Left colon (tissue), 2 donors: ENCODE measurements around the gene CCM2L. TPM values are rescaled to one million over a fixed set of nuclear protein-coding genes. Genes with fewer than 3 reads are reported as not detected.
A peak's percentile ranks its signal among the peaks of the same experiment; 100 is the strongest.

ENCODE experiments used
- ATAC-seq: fragments of 200-7000 bp; cut with Tn5 transposase; one replicate; pipeline ENCODE4 v1.9.1; 2020; ENCODE audit warnings: mild to moderate bottlenecking, moderate library complexity
- DNase-seq, 2 donors: peaks; one replicate each; pipeline ENCODE4 v3.0.0-alpha.2; 2020
- intact Hi-C, 2 donors: fragments of 100-400 bp; cut with DNase I in 1 of 2; cut with micrococcal nuclease in 1 of 2; formaldehyde crosslinking; loops; one replicate each; pipeline versions ENCODE4 v1.11.2 to v1.14.0; 2022; cut with DNase I, micrococcal nuclease
- total RNA-seq, 2 donors: library from RNA; stranded (reverse); fragmentation: NEBNext Ultra II Directional; extraction: Animal tissue kit (Norgen Biotek cat#: 25700); gene quantifications; one replicate each; pipeline ENCODE4 v1.2.1, GENCODE V29; 2021
- donor health status: DM: no; HTN: no; CAD: no.
- donor health status: DM: yes; HTN: yes; CAD: no.

The CCM2L gene
- total RNA-seq, 2 donors from 2014 or later, result 1.7 to 2.0 TPM

DNA sequence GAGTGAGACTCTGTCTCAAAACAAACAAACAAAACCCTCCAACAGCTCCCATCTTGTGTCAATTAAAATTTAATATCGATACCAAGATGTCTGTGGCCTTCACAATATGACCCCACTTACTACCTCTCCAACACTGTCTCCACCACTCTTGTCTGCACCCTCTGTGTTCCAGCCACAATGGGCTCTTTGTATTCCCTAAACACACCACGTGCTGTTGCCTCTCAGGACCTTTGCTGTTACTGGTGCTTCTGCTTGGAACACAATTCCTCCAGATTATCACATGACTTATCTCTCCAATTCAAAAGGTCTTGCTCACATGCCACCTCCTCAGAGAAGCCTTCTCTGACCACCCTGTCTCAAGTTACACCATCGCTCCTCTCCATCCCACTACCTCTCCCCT, 35.8 kb downstream of the CCM2L start:
- intact Hi-C loops, result no loop called here
- DNase-seq, result no peak
- no peak for ATAC-seq

DNA sequence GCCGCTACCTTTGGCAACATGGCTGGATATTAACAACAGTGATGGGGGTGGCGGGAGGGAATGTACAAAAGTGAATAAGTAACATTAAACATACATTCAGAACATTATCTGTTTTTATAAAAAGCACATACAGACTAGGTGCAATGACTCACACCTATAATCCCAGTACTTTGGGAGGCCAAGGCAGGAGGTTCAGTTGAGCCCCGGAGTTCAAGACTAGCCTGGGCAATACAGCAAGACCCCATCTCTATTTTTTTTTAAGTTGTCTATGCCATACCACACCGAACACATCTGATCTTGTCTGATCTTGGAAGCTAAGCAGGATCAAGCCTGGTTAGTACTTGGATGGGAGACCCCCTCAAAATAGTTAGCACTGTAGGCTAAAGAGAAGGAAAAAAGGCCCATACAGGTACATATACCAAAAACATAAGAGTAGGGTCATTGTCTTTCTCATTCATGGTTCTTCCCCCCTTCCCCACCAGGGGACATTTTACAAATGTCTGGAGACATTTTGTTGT, 40.1 kb downstream of the CCM2L start:
- no peak for ATAC-seq
- intact Hi-C loops, result no loop called here
- no peak for DNase-seq

DNA sequence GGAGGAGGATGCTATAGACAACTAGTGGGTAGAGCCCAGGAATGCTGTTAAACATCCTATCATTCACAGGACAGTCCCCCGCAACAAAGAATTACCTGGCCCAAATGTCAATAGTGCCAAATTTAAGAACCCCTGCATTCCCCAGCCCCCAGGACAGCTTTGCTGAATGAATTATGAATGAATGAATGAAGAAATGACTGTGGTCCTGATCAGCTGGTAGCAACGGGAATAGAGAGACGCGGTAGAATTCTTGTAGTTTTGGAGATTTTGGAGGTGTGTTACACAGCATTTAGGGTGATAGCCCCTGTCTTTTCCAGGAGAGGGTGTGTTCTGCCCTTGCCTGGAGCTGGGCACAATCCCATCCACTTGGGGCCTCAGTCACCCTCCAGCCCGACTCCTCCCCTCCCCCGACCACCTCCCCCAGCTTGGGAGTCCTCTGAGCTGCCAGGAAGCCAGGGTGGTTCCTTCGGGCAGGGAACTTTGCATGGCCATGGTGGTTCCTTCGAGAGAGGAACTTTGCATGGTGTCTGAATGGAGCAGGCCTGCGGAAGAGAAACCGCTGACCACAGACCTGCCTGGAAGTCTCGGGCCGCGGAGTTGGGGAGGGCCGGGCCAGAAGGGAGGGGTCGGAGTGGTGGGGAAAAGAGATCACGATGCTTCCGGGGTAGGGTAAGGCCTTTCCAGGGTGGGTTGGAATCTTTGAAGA, 40.8 kb downstream of the CCM2L start:
- DNase-seq, result peak; percentile 30 to 41
- intact Hi-C loops, result no loop called here

DNA sequence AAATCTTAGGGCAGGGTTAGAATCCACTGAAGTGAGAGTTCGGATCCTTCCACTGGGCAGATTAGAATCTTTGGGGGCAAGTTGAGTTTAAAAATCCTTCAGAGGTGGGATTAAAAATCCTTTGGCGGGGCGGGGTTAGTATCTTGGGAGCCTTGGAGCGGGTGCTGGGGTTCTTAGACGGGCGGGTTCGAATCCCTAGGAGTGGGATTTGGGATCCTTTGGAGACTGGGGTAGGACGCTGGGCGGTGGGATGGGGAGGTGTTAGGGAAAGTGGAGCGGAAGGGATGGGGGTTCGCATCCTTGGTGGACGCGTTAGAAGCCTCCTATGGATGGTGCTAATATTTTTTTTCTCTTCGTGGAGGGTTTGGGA, 41.5 kb downstream of the CCM2L start:
- intact Hi-C loops, result no loop called here
- DNase-seq (no peak), ATAC-seq (no peak)

More for the DNA sequence above, 40.8 kb downstream of the CCM2L start:
- peak; percentile 35 for ATAC-seq

DNA sequence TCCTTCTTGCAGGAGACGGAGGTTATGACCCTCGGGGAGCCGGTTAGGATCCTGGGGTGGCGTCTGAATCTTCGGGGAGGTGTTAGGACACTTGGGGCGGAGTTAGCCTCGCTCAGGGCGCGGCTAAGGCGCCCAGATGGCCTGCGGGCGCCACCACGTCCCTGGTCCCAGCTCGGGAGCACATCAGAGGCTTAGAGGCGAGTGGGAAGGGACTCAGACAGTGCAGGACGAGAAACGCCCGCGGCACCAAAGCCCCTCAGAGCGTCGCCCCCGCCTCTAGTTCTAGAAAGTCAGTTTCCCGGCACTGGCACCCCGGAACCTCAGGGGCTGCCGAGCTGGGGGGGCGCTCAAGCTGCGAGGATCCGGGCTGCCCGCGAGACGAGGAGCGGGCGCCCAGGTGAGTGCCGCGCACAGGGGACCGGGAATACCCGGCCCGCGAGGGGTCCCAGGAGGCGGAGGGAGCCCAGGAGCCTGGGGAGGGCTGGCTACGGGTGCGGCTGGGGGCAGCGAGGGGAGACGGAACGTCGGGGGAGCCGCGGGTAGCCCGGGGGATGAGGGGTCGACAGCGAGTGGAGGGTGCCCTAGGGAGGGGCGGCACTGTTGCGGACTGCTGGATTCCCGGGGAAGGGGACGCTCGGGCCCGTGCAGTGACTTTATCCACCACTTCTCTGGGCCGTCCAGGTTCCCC, 42.0 kb downstream of the CCM2L start, which contains the start of gene HCK:
HCK (plus strand) TSS at position 153 of the 688 bp plus-strand sequence.
- peak in 1 of 2 donors; percentile 32 for DNase-seq
- intact Hi-C loops, result no loop called here
- ATAC-seq, result peak; percentile 52

DNA sequence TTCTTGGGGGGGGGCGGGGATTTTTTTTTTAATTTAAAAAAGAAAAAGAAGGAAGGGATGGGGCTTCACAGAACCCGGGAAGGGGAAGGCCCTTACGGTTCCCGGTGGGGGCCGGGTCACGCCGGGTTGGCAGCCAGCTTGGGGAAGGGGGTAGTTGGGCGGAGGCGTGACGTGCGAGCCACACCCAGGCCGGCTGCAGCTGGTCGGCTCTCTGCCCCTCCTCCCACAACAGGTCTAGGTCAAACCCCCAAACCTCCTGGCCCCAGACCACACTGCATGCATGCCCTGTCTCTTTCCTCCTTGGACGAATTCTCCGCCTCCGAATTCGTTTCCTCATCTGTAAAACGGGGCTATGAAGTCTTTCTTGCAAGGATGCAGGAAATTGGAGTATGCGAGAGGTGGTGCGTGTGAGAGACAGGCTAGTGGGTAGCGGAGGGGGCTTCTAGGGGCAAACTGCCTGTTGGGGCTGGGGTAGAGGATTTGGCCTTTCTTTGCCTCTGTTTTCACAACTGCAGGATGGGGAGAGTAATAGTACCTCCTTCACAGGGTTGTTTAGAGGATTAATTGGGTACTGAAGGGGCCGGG, 42.6 kb downstream of the CCM2L start:
- DNase-seq, result peak; percentile 51 to 54
- intact Hi-C loops, result no loop called here
- peak; percentile 47 for ATAC-seq

DNA sequence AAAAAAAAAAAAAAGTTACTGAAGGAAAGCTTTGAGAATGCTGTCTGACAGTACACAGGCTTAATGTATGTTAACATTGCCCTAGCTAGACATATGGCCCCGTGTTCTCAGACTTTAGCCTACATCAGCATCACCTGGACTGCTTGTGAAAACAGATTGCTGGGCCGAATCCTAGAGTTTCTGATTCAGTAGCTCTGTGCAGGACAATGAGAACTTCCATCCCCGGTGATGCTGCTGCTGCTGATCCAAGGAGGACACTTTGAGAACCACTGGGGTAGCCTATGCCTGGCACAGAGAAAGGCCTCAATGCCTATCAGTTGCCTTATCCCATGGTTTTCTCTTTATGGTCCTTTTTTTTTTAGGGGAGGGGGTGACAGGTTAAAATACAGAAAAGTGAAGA, 43.4 kb downstream of the CCM2L start:
- ATAC-seq, result no peak
- DNase-seq, result no peak
- intact Hi-C loops, result no loop called here

DNA sequence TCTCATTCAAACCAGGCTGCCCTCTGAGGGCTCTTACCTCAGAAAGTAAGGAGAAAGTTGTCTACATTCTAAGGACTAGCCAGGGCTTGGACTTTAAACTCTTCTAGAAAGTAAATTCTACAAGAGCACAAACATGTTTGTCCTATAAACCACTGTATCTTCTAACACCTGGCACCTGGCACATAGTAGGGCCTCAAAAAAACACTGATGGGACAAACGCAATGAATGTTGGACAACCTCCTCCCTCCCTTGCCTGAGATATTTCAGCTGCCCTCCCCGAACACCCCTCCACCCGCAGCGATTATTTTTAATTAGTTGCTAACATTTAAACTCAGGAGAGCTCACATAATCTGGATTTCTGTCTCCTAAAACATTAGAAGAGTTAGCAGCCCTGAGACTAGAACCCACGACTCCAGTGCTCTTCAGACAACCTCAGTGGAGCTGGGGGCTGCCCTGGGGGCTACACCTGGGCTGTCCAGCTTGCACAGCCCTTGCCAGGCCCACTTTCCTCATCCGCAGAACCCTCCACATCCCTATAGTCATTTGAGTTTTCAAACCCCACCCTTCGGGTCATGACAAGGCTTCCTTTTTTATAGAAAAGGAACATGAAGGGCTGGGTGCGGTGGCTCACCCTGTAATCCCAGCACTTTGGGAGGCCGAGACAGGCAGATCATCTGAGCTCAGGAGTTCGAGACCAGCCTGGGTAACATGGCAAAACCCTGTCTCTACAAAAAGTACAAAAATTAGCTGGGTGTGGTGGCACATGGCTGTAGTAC, 46.7 kb downstream of the CCM2L start:
- ATAC-seq (no peak), DNase-seq (no peak)
- intact Hi-C loops, result no loop called here

DNA sequence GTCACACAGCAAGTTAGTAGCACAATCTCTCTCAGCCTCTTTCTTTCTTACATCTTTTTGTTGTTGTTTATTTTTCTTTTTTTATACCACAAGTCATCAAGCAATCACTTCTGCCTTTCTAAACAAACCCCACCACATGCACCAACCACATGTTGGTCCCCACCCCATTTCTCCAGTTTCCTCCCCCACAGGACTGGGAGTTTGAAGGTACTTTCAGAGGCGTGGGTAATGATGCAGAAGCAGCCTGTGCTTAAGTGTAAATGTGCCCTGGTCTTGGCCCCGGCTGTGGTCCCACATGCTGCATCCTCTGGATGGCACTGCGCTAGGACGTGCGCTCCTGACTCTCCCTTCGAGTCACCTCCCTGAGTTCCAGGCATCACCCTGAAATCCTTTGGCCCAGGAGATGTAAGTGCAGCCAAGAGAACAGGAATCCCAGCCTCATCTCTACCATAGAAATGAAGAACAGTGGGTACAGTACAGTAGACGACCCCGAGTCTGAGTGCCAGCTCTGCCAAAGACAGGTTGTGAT, 47.5 kb downstream of the CCM2L start:
- ATAC-seq (no peak), DNase-seq (no peak)
- intact Hi-C loops, result no loop called here

DNA sequence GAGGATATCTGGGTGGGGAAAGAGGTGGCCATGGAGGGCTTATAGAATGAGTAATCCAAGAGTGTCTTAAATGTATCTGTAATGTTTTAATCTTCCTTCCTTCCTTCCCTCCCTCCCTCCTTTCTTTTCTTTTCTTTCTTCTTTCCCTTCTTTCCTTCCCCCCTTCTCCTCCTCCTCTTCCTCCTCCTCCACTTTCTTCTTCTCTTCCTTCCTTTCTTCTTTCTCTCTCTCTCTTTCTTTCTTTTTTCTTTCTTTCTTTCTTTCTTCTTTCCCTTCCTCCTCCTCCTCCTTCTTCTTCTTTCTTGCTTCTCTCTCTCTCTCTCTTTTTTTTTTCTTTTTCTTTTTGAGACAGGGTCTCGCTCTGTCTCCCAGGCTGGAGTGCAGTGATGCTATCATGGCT, 49.0 kb downstream of the CCM2L start:
- intact Hi-C loops, result no loop called here
- DNase-seq (no peak), ATAC-seq (no peak)

DNA sequence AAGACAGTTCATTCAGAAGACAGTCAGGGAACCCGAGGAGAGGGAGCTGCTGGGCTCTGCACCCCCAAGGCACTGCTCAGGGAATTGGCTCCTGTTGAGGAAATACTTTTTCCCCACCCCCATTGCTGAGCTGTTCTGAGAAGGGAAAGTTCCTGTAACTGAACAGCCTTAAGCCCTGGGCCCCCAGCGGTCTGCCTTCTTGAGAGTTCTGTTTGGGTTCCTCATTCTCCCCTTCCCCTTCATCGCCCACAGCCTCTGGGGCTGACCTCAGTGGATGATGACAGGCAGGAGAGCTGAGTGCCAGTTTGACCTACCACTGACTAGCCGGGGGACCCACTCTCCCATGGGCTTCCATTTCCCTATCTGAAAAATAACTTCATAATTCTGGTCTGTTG, 52.5 kb downstream of the CCM2L start:
- intact Hi-C loops, result no loop called here
- peak; percentile 26 for ATAC-seq
- DNase-seq, result peak; percentile 27 to 38

DNA sequence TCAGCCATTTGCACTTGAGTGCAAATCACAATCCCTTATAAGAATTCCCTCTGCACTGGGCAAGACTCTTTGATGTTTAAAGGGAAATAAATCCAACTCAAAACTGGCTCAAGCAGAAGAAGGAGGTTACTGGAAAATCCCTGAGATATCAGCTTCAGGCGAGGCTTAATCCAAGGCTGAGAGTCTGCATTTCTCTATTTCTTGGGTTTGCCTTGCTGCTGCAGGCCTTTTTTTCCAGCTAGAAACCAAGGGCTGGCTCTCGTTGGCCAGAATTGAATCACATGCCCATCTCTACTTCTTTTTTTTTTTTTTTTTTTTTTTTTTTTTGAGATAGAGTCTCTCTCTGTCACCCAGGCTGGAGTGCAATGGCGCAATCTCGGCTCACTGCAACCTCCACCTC, 53.5 kb downstream of the CCM2L start:
- no peak for ATAC-seq
- DNase-seq, result no peak
- intact Hi-C loops, result no loop called here

DNA sequence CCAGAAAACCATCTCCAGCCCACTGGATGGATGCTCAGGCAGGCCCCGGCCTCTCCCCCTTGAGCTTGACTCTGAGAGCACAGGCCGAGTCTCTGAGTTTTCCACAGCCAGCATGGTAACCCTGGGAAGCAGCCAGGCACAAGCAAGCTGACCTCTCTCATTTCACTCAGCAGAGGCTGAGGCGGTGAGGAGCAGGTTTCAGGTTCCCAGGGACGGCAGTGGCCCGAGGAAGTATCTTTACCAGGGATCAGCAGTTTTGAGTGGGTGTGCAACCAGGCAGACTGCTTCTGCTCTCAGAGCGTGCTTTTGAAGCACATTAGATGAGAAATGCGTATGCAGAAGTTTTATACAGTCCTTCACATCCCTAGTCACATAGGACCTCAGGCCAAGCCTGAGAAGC, 54.4 kb downstream of the CCM2L start:
- ATAC-seq, result no peak
- no peak for DNase-seq
- intact Hi-C loops, result no loop called here

DNA sequence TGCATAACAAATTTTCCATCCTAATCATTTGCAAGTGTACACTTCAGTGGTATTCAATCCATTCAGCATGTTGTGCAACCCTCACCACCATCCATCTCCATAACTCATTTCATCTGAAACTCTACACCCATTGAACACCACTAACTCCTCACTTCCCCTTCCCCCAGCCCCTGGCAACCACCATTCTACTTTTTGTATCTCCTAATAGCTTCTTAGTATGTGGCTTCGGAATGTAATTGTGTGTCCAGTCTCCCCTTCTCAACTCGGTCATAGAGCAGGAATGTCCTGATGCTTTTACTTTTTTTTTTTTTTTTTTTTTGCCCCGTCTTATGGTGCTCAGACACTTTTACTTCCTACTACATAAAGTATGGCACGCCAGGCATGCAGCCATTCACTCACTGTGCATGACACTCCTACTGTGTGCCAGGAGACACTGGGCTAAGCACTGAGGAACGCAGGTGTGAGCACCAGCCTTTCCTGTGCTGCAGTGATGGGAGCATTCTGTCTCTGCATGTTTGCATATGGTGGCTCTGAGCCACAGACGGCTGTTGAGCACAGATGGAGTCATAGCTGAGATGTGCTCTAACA, 57.1 kb downstream of the CCM2L start:
- no peak for ATAC-seq
- no peak for DNase-seq
- intact Hi-C loops, result no loop called here

DNA sequence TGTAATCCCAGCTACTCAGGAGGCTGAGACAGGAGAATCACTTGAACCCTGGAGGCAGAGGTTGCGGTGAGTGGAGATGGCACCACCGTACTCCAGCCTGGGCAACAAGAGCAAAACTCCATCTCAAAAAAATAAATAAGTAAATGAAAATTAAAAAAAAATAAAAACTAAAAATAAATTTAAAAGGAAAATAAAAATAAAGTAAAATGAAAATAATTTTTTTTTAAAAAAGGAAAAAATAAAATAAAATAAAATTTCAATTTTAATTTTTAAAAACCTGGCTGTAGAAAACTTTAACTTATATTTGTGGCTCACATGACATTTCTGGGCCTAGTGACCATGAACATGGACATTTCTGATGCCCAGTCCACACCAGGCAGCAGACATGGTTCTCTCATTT, 57.9 kb downstream of the CCM2L start:
- ATAC-seq (no peak), DNase-seq (no peak)
- intact Hi-C loops, result no loop called here

DNA sequence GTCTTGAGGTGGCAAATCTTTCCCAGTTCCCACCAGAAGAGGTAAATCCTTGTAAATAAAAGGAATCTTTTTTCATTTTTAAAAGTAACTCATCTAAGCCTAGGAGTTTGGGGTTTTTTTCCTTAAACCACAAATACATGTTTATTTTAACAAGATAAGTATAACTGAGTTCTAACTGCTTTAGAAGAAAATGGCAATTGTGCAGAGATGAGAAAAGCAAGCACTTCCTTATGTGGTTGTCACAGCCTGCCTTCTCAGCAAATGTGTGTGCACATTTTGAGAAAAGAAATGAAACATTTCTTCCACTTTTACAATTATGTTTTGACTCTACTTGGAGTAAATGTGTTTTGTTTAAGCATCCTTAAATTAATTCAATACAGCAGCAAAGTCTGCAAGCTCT, 59.5 kb downstream of the CCM2L start:
- no peak for ATAC-seq
- intact Hi-C loops, result no loop called here
- DNase-seq, result no peak

DNA sequence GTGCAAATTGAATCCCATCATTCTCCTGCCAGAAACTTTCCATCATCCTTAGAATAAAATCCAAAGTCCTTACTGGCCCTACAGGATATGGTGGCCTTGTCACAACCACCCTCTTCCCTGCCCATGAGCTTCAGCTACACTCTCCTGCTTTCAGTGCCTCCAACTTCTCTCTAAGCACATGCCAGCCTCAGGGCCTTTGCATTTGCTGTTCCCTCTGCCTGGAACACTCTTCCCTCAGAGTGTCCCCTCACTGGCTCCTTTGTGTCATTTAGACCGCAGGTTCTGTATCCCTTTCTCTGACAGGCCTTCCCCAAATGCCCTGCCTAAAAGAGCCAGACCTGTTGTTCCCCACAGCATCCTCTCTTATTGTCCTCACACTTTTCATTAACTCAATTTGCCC, 60.0 kb downstream of the CCM2L start:
- ATAC-seq, result no peak
- DNase-seq, result no peak
- intact Hi-C loops, result no loop called here

DNA sequence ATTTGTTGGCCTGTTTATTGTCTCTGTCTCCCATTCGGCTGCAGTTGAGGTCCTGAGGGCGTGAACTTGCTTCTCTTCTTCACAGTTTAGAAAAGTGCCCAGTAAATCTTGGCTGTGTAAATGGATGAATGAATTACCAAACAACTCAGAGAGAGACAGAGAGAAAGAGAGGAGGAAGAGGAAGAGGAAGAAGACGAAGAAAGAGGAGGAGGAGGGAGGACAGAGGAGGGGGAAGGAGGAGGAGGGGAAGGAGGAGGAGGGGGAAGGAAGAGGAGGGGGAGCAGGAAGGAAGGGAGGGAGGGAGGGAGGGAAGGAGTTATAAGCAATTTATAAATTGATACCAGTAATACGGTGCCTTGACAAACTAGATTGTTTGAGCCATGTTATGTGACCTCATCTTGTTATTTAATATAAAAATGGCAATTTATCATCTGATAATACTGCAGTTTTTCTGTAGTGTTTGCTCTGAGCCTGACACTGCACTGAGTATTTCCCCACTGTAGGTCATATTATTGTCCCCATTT, 60.5 kb downstream of the CCM2L start:
- no peak for ATAC-seq
- no peak for DNase-seq
- intact Hi-C loops, result no loop called here
